Panc1 (cell line): ENCODE results near the gene ATP5F1E.

Experiments
- CTCF ChIP-seq: fragments of 450-650 bp; IDR thresholded peaks from 2 replicates; pipeline ENCODE4 v1.5.1; 2017; ENCODE audit warnings: mild to moderate bottlenecking
- POLR2AphosphoS5 ChIP-seq: IDR thresholded peaks from 2 replicates; pipeline ENCODE4 v1.6.1; 2012; ENCODE audit warnings: mild to moderate bottlenecking, low read depth, low read length, moderate library complexity
- TCF7L2 ChIP-seq: IDR thresholded peaks from 2 replicates; pipeline ENCODE4 v1.6.1; 2011; ENCODE audit warnings: mild to moderate bottlenecking, low read depth, low read length, inconsistent platforms

DNA sequence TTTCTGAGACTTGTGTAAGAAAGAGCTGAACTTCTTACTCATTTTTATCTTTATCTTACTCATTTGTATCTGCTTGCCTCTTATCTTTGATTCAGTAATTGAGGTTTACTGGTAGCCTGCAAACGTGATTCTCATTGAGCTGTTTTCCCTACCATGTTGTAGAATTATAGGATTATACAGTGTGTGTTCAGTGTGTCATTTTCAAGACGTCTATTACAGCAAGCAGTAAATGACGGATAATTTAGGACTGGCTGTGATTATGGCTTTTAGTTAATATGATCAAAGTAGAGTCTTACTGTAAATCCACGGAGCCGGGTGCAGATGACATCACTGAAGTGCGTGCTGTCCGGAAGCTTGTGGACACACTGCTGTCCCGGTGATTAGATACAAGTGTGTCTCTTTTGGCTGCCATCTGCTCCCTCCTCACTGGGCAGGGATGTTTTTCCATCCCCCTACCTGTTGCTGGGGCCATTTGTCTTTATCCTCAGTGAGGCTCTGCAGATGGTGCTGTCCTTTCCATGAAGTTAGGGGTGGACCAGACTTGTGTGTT is 45.1 kb downstream of the ATP5F1E start:
- no peak for TF ChIP-seq CTCF
- no peak for TF ChIP-seq POLR2AphosphoS5
- TF ChIP-seq TCF7L2, result no peak
